ENCODE measurements around the gene SSH2.
"Not testable (repeated sequence)": the region's sequence is repeated elsewhere in the genome, so short reads cannot be mapped to it uniquely, and the experiment has no call there.

SSH2 gene, protein sequence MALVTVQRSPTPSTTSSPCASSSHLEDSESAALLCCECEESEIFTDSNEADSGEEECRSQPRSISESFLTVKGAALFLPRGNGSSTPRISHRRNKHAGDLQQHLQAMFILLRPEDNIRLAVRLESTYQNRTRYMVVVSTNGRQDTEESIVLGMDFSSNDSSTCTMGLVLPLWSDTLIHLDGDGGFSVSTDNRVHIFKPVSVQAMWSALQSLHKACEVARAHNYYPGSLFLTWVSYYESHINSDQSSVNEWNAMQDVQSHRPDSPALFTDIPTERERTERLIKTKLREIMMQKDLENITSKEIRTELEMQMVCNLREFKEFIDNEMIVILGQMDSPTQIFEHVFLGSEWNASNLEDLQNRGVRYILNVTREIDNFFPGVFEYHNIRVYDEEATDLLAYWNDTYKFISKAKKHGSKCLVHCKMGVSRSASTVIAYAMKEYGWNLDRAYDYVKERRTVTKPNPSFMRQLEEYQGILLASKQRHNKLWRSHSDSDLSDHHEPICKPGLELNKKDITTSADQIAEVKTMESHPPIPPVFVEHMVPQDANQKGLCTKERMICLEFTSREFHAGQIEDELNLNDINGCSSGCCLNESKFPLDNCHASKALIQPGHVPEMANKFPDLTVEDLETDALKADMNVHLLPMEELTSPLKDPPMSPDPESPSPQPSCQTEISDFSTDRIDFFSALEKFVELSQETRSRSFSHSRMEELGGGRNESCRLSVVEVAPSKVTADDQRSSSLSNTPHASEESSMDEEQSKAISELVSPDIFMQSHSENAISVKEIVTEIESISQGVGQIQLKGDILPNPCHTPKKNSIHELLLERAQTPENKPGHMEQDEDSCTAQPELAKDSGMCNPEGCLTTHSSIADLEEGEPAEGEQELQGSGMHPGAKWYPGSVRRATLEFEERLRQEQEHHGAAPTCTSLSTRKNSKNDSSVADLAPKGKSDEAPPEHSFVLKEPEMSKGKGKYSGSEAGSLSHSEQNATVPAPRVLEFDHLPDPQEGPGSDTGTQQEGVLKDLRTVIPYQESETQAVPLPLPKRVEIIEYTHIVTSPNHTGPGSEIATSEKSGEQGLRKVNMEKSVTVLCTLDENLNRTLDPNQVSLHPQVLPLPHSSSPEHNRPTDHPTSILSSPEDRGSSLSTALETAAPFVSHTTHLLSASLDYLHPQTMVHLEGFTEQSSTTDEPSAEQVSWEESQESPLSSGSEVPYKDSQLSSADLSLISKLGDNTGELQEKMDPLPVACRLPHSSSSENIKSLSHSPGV (N-terminal part only)

GRCh38 chr17:29929533-29930408 lies at the start of gene SSH2:
SSH2 (minus strand) TSS chr17:29930228; CDS start chr17:29930000, 228 bp downstream.
- DNase-seq (ENCODE audit: low spot score) (peak; percentile 90), FAIRE-seq (peak; percentile 86)

GRCh38 chr17:29977836-29978235 lies 47.8 kb upstream of the SSH2 start:
- no peak for FAIRE-seq
- DNase-seq (ENCODE audit: low spot score), result no peak

- FAIRE-seq (no peak), DNase-seq (ENCODE audit: low spot score) (no peak)
Observed at GRCh38 chr17:29973005-29973404, 43.0 kb upstream of the SSH2 start.

- FAIRE-seq (no peak), DNase-seq (ENCODE audit: low spot score) (no peak)
Observed at GRCh38 chr17:29972277-29972676, 42.2 kb upstream of the SSH2 start.

GRCh38 chr17:29968271-29968670 lies 38.2 kb upstream of the SSH2 start:
- DNase-seq (ENCODE audit: low spot score) (no peak), FAIRE-seq (no peak)

DNA sequence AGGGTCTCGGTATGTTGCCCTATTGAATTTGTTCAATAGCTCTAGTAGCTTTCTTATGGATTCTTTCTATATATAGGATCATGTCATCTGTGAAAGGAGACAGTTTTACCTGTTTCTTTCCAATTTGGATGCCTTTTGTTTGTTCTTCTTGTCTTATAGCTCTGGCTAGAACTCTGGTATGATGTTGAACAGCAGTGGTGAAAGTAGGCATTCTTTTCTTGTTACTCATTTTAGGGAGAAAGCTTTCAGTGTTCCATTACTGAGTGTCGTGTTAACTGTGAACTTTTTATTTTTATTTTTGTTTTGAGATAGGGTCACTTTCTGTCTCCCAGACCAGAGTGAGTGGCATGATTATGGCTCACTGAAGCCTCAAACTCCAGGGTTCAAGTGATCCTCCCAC lies 32.6 kb upstream of the SSH2 start:
- FAIRE-seq, result no peak

DNA sequence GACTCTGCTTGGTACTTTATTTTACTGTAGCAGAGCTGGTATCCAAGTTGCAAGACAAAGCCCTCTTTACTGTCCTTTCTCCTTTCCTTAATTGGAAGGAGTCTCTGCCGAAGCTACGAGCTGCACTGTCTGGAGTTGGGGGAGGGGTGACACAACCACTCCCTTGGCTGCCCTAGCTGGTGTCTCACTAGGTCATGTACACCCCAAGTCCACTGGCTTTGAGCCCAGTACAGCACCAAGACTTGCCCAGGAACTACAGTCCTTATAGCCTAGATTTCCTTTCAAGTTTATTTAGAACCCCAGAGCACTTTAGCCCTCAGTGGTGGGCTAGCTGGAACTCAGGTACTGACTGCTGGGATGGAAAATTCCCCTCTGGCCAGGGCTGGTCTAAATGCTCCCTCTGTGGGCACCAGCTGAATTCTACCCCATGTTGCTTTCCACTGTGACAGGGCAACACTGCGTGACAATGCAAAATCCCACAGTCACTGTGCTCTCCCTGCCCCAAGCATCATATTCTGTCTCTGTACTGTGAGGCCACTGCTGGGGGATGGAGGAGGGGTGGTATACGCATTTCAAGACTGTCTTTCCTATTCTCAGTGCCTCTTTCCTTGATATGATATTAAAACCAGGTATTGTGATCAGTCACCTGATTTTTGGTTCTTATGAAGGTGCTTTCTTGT lies 29.8 kb upstream of the SSH2 start:
- FAIRE-seq, result peak; percentile 32
- no peak for DNase-seq (ENCODE audit: low spot score)

More for the DNA sequence above, 32.6 kb upstream of the SSH2 start:
- DNase-seq (ENCODE audit: low spot score), result peak; percentile 18

DNA sequence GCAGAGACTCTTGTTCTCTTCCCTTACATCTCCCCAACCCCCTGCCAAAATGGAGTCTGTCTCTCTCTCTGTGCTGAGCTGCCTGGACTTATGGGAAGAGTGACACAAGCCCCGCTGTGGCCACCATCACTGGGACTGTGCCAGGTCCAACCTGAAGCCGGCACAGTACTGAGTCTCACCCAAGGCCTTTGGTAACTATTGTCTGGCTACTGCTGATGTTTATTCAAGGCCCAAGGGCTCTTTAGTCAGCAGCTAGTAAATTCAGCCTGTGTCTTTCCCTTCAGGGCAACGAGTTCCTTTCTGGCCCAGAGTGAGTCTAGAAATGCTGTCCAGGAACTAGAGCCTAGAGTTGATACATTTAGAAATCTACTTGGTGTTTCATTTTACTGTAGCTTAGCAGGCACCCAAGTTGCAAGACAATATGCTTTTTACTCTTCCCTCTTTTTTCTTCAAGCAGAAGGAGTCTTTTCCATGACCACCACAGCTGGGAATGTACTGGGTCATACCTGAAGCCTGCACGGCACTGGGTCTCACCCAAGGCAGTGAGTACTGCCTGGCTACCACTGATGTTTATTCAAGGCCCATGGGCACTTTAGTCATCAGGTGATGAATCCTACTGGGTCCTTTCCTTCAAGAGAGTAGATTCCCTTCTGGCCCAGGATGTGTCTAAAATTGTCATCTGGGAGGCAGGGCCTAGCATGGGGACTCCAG lies 29.1 kb upstream of the SSH2 start:
- no peak for FAIRE-seq
- no peak for DNase-seq (ENCODE audit: low spot score)

- not testable (repeated sequence) for FAIRE-seq; DNase-seq (ENCODE audit: low spot score)
Observed at GRCh38 chr17:29957488-29957887, 27.5 kb upstream of the SSH2 start.

DNA sequence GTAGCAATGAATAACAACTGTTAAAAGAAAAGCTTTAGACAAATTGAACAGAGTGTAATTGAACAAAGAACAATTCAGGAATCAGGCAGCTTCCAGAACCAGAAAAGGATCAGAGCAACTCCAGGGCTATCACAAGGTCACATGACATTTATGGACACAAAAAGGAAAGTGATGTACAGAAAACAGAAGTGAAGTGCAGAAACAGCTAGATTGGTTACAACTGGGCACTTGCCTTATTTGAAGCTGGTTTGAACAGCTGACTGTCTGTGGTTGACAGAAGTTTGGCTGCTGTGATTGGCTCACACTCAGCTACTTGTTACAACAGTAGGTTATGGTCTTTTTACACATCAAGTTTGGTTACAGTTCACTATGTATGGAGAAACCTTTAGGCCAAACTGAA lies 26.2 kb upstream of the SSH2 start:
- no peak for FAIRE-seq
- no peak for DNase-seq (ENCODE audit: low spot score)

DNA sequence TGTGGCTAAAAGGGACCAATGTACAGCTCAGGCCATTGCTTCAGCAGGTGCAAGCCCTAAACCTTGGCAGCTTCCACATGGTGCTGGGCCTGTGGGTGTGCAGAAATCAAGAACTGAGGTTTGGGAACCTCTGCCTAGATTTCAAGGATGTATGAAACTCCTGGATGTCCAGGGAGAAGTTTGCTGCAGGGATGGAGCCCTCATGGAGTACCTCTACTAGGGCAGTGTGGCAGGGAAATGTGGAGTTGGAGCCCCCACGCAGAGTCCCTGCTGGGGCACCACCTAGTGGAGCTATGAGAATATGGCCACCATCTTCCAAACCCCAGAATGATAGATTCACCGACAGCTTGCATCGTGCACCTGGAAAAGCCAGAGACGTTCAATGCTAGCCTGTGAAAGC lies 24.4 kb upstream of the SSH2 start:
- FAIRE-seq (no peak), DNase-seq (ENCODE audit: low spot score) (no peak)

DNA sequence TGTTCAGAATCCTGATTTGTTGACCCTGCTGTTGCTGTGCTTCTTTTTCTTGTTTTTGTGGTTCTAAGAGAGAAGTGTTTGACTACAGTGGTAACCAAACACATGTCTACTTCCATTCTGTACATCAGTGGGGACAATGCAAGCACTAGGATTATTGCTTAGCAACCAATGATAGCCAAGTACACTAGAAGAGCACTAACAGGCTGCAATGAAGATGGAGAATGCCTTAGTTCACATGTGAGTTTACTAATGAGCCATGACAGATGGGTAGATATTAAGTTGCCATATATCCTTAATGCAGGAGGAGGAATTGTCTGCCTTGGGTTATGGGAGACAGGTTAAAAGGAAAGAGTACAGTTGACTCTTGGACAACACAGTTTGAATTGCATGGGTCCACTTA lies 19.7 kb upstream of the SSH2 start:
- FAIRE-seq, result no peak
- DNase-seq (ENCODE audit: low spot score), result no peak

DNA sequence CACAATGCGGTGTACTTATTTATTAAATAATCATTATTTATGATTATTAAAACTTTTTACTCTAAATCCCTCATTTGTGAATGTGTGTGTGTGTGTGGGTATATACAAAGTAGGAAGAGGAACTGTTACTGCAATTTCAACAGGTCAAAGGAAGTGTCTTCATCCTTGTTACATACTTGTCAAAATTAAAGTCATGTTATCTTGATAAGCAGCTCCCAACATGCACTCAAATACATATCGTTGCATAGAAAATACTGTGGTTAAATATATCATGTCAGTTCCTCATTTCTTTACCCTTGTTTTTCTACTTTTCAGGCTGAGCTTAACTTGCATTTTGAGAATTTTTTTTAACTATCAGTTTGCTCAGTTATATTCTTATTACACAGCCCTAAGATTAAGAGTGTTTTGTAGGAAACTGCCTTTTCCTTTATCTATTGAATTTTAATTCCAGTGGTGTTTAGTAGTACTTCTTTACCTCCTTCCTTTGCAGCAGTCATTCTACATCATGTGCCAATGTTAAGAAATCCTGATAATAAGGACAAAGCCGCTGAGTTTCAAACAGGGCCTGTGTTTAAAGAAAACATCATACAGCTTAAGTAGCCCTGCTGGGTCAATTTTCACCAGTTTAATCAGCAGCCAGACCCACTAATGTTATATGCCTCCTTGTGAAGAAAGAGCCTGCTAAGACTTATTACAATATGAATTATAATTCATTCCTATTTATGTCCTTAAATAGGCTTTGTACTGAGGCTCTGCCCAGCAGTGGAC lies 18.6 kb upstream of the SSH2 start:
- DNase-seq (ENCODE audit: low spot score), result no peak
- FAIRE-seq, result no peak

DNA sequence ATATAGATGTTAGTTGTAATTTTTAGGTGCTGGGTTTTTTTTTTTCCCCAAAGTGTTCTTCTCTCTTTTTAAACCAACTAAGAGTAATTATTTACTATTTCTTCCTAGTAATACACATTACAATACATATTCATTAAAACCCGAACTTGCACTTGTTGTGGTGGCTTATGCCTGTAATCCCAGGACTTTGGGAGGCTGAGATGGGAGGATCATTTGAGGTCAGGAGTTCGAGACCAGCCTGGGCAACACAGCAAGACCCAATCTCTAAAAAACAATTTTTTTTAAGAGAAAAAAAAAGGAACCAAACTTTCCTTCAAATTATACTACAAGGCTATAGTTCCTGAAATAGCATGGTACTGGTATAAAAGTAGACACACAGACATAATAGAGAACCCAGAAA lies 15.3 kb upstream of the SSH2 start:
- DNase-seq (ENCODE audit: low spot score), result no peak
- FAIRE-seq, result no peak

DNA sequence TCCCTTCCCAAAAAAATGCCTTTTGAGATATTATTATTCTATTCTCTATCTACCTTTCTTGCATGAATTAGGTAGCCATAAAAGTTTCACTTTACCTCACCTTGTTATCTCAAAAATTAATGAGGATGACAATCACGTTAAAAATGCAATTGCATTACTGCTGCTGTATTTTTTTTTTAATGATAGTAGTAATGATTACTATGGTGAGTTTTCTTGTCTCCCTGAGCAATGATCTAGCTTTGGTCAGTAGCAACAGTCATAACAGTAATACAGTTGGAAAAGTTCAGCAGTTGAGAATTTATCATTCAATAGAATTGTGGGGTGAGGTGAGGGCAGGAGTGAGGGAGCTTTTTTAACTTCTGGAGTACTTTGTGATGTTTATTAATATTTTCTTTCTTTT lies 11.3 kb upstream of the SSH2 start, which contains the start of gene EFCAB5:
EFCAB5 (plus strand) TSS at position 301 of the 400 bp plus-strand sequence. CDS start 163 bp downstream, outside the sequence.
- no peak for FAIRE-seq
- DNase-seq (ENCODE audit: low spot score), result no peak

DNA sequence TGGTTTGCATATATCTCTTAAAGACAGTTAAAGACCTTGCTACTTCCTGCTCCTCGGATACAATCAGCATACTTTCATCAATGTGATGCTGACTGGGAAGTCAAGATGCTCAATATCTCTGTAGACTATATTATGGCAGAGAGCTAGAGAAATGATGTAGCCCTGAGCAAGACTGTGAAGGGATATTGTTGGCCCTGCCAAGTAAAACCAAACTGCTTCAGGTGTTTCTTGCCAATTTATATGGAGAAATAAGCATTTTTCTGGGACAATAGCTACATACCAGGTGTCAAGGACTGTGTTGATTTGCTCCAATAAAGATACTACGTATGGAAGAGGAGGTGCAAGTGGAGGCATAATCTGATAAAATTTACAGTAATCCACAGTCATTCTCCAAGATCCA lies 6.7 kb upstream of the SSH2 start:
- FAIRE-seq, result no peak
- DNase-seq (ENCODE audit: low spot score), result no peak

DNA sequence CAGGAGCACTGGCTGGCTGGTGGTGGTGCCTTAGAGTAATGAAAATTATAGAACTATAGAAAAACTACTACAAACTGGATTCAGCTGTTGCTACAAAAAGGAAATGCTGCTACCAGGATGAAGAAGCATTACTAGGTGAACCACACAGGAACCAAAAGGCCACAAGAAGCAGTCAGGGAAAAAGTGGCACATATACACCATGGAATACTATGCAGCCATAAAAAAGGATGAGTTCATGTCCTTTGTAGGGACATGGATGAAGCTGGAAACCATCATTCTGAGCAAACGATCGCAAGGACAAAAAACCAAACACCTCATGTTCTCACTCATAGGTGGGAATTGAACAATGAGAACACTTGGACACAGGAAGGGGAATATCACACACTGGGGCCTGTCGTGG lies 5.9 kb upstream of the SSH2 start:
- not testable (repeated sequence) for DNase-seq (ENCODE audit: low spot score); FAIRE-seq

DNA sequence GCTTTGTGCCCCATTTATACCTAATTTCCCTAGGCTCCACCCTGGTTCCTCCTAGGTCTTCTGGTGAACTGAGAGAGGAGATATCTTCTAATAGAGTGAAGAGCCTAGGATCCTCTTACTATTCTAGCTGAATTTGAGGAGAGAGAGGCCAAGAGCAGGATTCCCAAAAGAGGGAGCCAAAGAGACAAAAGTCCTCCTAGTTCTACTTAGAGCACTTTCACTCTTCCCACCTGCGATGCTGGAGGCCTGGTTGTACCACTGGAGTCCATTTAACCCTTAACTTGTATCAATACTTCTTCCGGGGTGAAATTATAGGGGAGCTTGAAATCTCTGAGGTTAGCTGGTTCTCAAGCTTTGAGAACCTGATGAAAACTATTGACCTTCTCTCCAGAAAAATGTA lies 3.4 kb upstream of the SSH2 start:
- FAIRE-seq (no peak), DNase-seq (ENCODE audit: low spot score) (peak; percentile 17)

All from urothelium cell line (cell line).